ACHN (cell line): ENCODE data around the gene CDCA4.
"Not testable (repeated sequence)": the region's sequence is repeated elsewhere in the genome, so short reads cannot be mapped to it uniquely, and the experiment has no call there.

ENCODE experiments used
- DNase-seq: peaks from one replicate; pipeline ENCODE4 v3.0.0-alpha.2; 2015
- in situ Hi-C: cut with HindIII; loops from 2 replicates; pipeline ENCODE4 v1.10.0; 2017; ENCODE audit warnings: low sequenced_read_pairs, low pct_ligation_motif_present, low pct_unique_long_range_greater_than_20kb

CDCA4 gene

DNA sequence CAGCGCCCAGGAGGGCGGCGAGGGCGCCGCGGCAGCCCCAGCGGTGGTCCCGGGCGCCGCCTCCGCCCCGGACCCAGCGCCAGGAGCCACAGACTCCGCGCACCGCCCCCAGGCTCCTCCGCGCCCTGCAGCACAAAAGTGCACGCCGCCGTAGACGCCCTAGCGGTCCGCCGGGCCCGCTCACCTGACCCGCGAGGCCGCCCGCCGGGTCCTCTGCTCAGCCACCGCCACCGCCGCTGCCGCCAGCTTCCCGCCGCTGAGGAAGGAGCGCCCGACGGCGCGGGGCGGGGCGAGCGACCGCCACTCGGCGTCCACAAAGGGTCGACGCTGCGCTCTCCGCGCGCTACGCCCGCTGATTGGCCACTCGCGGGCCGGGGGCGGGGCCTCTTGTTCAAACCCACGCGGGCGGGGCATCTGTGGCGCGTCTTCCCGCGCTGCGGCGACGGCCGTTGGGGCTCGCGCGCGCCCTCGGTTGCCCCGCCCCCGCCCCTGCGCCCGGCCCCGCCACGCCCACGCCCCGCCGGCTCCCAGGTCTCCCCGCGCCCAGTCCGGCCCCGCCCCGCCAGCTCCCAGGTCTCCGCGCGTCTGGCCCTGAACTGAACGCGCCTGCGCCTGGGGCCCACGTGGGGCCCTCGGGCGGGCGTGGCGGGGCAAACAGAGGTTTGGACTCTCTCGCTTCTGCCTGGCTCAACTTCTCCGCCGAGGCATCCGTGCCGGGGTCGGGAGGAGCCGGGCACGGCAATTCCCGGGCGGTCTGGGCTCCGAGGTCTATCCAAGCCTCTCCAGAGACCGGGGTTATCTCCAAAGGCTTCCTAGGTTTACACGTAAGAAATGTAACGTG lies at the start of gene CDCA4:
TSS of gene CDCA4 (minus strand) at position 269 of the 841 bp plus-strand sequence. CDS start 9,154 bp downstream, outside the sequence.
- peak; percentile 94 for DNase-seq
- in situ Hi-C loops, result no loop called here

DNA sequence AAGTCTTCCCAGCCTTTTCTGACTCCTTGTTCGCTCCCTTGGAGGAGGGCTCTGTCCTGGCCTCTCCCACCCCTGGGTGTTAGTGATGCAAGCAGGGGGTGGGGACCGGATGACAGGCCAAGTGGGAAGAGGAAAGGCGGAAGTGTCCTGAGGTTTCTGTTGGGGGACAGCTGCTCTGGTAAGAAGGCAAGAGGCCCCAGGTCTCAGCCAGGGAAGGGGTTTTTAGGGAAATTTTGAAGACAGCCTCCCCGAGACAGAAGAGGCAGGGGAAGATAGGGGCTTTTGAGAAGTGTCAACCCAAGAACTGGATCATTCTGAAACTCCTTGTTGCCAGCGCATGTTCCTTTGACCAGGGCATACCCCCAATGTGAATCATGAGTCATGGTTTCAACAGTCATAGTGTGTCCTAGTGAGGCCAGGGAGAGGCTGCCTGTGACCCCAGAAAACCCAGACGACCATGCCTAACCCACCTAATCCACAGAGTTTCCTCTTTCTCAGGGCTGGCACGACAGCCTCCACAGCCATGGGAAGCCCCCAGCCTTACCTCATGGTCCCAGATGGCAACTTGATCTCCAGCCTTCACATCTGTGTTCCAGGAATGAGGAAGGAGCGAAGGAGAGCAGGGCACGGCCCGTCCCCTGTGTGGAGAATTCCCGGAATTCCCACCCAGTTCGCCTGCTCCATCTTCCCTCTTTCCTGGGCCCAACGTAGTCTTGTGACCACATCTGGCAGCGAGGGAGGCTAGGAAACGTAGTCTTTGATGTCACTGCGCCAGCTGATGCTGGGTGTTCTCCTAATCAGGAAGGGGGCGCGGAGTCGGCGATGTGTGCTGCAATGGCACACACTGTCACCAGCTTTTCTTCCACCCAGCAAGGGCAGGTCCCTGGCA lies 49.2 kb upstream of the CDCA4 start:
- in situ Hi-C loops, result no loop called here
- DNase-seq, result no peak

DNA sequence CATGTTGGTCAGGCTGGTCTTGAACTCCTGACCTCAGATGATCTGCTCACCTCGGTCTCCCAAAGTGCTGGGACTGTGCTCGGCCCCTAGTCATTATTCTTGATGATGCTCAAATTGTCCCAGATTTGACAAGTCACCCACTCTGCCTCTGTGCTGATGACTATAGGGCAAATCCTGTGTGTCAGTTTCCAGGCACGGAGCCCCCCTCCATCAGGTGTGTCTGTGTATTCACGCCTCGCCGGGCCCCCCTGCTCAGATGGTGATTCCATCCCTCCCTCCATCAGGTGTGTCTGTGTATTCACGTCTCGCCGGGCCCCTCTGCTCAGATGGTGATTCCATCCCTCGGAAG lies 48.6 kb upstream of the CDCA4 start:
- DNase-seq, result no peak
- in situ Hi-C loops, result no loop called here

DNA sequence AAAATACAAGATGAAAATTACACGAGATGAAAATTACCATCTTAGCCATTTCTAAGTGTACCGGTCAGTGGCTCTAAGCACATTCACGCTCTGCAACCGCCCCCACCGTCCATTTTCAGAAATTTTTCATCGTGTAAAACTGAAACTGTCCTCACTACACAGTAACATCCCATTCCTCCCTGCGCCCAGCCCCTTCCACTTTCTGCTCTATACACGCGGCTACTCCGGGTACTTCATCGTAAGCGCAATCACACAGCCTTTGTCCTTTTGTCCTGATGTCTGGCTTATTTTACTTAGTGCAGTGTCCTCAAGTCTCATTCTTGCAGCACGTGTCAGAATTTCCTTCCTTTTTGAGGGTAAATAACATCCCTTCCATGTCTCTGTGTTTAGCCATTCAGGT lies 47.9 kb upstream of the CDCA4 start:
- DNase-seq, result no peak
- in situ Hi-C loops, result no loop called here

DNA sequence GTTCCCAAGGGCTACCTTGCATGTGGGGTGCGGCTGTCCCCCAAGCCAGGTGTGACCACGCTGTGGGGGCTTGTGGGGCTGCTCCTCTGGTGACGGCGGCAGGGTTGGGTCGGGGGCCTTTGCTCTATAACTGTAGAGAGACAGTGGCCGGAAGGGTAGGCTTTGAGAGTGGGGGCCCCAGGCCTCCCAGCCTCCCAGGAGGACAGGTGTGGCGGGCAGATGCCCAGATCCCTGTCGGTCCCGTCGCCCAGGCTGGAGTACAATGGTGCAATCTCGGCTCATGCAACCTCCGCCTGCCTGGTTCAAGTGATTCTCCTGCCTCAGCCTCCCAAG lies 47.1 kb upstream of the CDCA4 start:
- no peak for DNase-seq
- in situ Hi-C loops, result no loop called here

DNA sequence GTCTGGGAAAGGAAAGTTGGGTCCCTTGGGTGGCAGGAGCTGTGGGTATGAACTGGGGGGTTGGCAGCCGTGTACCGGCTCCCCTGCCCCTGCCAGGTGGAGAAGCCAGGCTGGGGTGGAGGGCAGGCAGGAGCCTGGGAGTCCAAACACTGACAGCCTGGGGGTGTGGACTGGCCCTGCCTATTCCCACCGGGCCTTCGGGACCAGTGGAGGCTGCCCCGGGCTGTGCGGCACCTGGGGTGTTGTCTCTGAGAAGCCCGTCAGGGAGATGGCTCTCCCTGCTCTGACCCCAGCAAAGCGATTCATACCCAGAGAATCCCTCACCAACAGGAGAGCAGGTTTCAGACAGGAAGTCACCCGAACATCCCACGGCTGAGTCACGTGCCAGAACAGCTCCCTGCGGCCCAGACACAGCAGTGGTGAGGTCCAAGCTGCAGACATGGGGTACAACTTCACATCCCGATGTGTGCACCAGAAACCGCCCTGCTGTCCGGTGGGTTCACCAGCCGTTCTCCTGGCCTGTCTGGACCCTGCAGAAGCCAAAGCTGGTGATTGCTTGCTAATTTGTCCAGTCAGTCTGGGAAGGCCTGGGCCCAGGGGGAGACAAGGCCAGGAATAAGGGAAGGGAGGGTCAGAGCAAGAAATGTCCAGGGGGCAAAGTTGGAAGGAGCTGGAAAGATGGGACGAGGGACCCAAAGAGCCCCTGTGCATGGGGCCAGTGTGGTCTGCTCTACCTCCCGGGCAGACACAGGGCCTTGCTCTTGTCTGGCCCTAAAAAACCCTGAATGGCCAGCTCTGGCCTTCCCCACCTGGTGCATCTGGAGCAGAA lies 46.5 kb upstream of the CDCA4 start:
- in situ Hi-C loops, result no loop called here
- peak; percentile 30 for DNase-seq

DNA sequence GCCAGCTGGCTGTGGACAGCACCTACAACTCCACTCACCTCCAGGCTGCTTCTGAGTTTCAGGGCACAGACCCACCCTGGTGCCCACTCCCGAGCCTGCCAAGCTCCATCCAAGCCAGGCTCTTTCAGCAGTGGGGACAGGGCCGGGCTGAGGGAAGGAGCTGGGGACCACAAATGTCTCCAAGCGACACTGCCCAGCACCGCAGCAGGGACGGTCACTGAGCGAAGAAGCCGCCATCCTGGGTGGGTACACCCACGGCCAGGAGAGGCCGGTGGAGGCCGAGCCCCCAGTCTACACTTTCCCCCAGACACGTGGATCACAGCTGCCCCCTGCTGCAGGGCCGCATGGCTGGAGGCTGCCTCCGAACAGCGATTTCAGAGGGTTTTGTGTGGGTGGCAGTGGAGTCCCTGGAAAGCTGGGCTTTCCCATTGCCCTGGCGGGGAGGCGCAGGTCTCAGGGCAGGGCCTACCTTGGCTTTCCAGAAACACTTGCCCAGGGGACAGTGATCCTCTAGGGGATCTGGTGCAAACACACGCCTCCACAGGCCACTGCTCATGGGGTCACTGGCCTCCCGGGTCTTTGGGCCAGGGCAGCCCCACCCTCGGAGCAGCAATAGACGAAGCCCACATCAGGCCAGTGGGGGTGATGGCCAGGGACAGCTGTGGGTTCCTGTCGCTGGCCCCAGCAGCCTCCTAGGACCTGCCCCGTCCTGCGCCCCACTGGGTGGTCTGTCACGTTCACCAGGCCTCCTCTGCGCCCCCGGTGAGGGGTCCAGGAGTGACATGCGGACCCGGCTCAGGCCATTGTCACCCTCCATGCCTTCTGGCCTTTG lies 45.6 kb upstream of the CDCA4 start:
- in situ Hi-C loops, result no loop called here
- DNase-seq, result no peak

DNA sequence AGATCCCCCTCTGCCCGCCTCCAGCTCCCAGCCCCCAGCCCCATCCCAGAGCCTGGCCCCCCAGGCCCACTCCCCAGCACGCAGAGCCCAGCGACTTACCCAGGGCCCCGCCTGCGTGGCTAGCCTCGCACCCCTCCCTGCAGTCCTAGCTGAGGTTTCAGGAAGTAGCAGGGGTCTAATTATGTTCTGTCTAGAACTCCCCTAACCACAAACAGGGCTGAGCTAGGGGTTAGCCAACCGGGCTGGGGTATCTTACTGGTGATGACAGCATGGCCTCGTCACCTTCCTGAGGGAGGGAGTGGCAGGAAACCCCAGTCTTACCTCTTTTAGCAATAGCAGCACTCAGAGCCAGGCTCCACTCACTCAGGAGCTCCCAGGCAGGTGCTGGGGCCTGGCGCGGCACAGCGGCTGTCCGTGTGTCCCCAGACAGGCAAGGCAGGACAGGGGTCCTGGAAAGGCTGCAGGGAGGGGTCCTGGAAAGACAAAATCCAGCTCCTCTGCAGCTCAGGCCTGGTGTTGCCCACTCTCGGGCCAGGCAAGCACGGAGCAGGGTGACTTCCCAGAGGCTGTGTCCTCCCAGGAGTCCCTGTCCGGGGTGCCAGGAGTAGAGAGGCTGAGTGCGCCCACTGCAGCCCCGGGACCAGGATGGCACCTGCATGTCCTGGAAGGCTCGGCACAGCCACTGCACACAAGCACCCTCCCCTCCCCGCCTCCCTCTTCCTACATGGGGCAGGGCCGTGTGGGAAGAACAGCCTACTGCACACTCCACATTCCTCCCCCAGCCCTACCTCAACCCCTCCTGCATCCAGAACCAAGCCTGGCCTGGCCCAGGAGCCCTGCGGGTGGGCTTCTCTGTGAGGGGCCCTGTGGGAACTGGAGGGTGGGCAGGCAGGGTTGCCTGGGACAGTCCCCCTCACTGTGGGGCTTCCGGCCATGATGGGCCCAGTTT lies 44.7 kb upstream of the CDCA4 start, which contains the start of gene GPR132:
TSS of gene GPR132 (minus strand) at position 151 of the 949 bp plus-strand sequence. CDS start 10,010 bp downstream, outside the sequence.
- peak; percentile 11 for DNase-seq
- in situ Hi-C loops, result no loop called here

DNA sequence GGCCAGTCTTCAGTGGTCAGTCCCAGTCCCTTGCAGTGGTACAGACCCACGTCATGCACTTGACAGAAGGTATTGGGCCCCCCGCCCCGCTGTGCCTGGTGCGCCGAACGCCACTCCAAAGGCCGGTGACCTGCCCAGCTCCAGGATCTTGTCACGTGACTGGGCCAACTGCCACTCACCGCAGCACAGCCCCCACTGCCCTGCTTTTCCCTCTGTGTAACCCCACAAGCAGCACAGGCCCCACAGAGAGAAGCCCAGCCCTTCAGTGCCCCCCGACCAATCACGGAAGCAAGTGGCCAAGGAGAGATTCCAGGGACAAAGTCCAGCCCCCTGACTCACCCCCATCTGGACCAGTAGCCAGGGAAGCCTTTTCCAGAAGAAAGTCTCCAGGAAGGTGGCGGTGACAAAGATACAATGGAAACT lies 43.8 kb upstream of the CDCA4 start:
- DNase-seq, result peak; percentile 83
- in situ Hi-C loops, result no loop called here

DNA sequence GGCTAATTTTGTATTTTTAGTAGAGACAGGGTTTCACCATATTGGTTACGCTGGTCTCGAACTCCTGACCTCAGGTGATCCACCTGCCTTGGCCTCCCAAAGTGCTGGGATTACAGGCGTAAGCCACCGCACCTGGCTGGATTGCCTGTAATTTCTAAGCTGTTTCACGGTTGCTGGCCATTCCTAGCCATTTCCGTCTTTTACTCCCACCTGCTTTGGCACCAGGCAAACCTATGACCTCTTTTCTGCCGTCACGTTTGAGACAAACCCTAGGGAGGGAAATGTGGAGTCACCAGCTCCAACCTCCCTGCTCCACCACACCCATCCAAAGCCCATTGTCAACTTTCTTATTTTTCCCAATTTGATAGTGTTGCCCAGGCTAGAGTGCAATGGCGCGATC lies 43.1 kb upstream of the CDCA4 start:
- in situ Hi-C loops, result no loop called here
- no peak for DNase-seq

DNA sequence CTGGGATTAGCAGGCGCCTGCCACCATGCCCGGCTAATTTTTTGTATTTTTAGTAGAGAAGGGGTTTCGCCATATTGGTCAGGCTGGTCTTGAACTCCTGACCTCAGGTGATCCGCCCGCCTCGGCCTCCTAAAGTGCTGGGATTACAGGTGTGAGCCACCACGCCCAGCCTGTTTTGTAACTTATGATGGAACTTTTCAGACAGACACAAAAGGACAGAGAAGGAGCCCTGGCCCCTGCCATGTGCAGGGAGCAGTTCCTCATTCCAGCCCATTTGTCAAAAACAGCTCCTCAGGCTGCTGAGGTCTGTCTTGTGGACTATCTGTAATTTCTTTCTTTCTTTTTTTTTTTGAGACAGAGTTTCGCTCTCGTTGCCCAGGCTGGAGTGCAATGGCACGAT lies 42.6 kb upstream of the CDCA4 start:
- DNase-seq, in situ Hi-C loops: not testable (repeated sequence)

DNA sequence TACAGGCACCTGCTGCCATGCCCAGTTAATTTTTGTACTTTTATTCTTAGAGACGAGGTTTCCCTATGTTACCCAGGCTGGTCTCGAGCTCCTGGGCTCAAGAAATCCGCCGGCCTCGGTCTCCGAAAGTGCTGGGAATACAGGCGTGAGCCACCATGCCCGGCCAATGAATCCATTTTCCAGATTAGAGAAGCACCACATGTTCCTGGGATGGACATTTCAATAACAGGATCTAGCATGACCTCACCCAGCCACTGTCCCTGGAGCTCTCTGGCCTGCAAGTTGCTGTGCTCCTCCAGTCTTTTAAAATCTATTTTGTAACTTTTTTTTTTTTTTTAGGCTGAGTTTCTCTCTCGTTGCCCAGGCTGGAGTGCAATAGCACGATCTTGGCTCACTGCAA lies 42.2 kb upstream of the CDCA4 start:
- DNase-seq, result no peak
- in situ Hi-C loops, result no loop called here

DNA sequence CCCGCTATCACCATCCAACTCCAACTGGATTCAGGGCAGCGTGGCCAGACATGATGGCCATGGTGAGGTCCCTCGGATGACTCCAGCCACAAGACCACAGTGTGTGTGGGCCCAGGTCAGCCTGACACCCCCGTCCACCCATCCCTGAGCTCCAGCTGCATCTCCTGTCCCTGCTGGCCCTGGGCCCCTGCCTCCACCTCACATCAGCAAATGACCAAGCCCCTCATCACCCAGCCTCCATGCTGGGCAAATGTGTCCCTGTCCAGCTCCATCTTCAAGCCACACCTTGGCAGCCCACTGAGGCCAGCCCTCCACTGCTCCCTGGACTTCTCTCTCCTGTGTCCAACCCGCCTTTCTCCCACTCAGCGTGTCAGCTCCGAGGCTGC lies 41.2 kb upstream of the CDCA4 start:
- no peak for DNase-seq

DNA sequence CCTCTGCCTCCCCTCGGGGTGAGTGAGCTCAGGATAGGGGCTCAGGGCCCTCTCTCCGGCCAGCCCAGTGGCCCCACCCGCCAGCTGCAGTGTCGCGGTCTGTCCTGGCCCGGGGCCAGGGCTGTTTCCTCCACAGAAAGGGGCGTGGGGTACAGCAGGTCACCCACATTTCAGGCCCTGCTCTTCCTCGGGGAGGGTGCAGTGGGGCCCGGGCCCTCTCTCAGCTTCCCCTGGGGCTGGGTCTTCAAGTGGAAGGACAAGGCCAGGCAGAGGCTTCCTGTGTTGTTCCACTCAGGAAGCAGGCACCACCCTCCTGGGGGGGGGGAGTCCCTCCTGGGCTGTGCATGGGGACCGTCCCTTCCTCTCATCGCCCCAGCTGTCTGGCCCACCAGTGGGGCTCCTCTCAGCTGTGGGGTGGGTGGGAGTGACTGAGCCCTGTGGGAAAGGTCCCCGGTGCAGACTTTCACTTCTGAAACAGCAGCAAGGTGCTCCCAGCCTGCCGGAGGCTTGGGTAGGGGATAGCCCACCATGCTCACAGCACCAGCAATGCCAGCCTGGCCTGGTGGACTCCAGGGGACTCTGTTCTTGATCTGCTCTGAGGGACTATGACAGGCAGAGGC lies 40.7 kb upstream of the CDCA4 start:
- DNase-seq, result no peak
- in situ Hi-C loops, result no loop called here

More for the DNA sequence above, 41.2 kb upstream of the CDCA4 start:
- in situ Hi-C loops, result no loop called here

DNA sequence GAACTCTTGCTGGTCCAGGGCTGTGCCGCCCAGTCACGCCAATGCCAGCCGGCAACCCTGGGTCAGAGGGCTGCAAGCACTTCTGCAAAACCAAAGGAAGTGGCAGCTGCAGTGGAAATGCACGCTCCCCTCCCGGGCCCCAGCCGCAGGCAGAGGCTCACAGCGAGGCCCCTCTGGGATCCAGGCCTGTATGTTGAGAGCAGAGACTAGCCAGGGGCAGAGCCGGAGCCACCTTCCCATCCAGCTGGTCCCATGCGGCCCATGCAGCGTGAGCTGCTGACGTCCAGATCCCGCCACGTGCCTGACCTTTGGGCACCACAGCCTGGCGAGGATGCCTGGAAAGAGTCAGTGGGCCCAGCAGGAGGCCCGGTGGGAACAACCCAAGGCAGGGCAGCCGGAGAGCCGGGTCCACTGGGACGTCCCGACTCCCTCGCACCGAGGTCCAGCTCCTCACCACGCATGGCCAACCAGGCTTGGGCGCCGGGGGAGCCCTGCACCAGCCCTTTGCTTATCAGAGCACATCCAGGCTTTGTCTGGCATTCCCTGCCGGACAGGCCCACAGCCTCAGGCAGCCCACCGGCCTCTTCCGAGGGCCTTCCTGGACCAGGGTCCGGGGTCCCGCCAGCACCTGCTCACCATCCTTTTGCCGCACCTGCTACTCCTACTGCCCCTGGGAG lies 40.0 kb upstream of the CDCA4 start:
- no peak for DNase-seq
- in situ Hi-C loops, result no loop called here

DNA sequence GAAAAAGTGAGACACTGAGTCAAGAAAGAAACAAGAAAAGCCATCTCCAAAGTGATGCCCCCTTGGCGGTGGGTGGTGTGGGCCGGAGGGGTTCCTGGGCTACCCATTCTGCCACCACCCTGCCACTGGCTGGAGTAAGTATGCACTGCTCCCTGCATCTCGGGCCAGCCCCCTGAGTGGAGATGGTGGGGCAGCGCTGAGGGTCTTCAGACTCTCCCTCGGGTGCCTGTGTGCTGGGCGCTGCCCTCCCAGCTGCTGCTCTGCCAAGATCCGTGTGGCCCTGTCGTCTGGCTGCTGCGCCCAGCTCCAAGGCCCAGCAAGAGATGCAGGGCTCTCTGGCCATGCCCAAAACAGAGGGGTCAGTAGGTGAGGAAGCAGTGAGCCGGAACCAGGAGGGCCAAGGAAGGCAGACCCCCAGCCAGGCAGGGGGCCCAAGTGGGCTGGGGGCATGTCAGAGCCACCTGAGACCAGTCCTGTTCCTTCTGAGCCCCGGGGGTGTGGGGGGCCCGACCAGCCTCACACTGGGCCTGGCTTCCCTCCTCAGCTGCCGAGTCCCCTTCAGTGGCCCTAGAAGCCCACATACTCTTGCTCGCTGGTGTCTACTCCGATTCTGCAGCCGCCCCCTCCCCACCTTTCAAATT lies 39.2 kb upstream of the CDCA4 start:
- DNase-seq, result no peak
- in situ Hi-C loops, result no loop called here
